HL-60 (cell line): ENCODE data around the gene BRINP3.

Experiments
- DNase-seq, 2 experiments: peaks; one replicate each; pipeline ENCODE4 v3.0.0-alpha.2; 2010 to 2020; ENCODE audit warnings: low read depth in 1 of 2, low spot score in 1 of 2
- H3K27ac ChIP-seq: fragments of 250-450 bp; sonication (Bioruptor Pico); replicated peaks from 2 replicates; pipeline ENCODE4 v1.5.1; 2020; ENCODE audit warnings: mild to moderate bottlenecking, moderate library complexity
- H3K27me3 ChIP-seq: fragments of 250-450 bp; sonication (Bioruptor Pico); 2 replicates; pipeline ENCODE4 v1.5.1; 2021; ENCODE audit warnings: mild to moderate bottlenecking, moderate library complexity; ENCODE audit not compliant: insufficient read depth, poor library complexity, severe bottlenecking
- H3K4me3 ChIP-seq: replicated peaks from 2 replicates; pipeline ENCODE4 v1.5.1; 2011; ENCODE audit warnings: mild to moderate bottlenecking, control low read depth, low read length; ENCODE audit not compliant: insufficient read depth
- GABPA ChIP-seq: IDR thresholded peaks from 2 replicates; pipeline ENCODE4 v1.6.1; 2012; ENCODE audit warnings: low read depth
- POLR2AphosphoS5 ChIP-seq: IDR thresholded peaks from 2 replicates; pipeline ENCODE4 v1.6.1; 2012; ENCODE audit warnings: low read depth
- SPI1 ChIP-seq: IDR thresholded peaks from 2 replicates; pipeline ENCODE4 v1.6.1; 2012; ENCODE audit warnings: low read depth, mild to moderate bottlenecking, borderline replicate concordance
- TF ChIP-seq, protein P1 (sequence below): IDR thresholded peaks from one replicate; pipeline ENCODE4 v1.5.1; 2011; ENCODE audit warnings: low read length, control low read depth, inconsistent platforms; ENCODE audit not compliant: insufficient read depth
- TF ChIP-seq, protein P2 (sequence below): IDR thresholded peaks from 2 replicates; pipeline ENCODE4 v1.6.1; 2012; ENCODE audit warnings: low read depth; ENCODE audit not compliant: insufficient replicate concordance

Gene BRINP3

DNA sequence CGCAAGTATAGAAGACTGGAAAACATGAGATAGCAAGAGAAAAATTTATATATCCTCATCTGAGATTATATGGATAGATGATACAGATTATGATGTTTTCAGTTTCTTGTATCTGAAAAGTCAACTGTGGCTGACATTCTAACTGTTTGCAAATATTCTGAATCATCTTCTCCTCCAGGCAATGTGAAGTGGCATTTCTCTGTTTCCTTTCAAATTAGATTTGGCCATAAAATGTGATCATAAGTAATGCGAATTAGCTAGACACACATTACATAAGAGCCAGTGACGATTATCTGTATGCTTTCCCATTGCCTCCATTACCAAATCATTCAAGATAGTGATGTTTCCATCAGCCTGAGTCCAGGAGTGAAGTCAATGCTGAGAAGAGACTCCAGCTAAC is 265.2 kb downstream of the BRINP3 start:
- no peak overlapping the region for H3K4me3 ChIP-seq
- H3K27ac ChIP-seq: no peak overlapping the region
- TF ChIP-seq SPI1 (no peak), POLR2AphosphoS5 (no peak), GABPA (no peak)
- TF ChIP-seq, protein P1, sequence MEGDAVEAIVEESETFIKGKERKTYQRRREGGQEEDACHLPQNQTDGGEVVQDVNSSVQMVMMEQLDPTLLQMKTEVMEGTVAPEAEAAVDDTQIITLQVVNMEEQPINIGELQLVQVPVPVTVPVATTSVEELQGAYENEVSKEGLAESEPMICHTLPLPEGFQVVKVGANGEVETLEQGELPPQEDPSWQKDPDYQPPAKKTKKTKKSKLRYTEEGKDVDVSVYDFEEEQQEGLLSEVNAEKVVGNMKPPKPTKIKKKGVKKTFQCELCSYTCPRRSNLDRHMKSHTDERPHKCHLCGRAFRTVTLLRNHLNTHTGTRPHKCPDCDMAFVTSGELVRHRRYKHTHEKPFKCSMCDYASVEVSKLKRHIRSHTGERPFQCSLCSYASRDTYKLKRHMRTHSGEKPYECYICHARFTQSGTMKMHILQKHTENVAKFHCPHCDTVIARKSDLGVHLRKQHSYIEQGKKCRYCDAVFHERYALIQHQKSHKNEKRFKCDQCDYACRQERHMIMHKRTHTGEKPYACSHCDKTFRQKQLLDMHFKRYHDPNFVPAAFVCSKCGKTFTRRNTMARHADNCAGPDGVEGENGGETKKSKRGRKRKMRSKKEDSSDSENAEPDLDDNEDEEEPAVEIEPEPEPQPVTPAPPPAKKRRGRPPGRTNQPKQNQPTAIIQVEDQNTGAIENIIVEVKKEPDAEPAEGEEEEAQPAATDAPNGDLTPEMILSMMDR: no peak
- TF ChIP-seq, protein P2, sequence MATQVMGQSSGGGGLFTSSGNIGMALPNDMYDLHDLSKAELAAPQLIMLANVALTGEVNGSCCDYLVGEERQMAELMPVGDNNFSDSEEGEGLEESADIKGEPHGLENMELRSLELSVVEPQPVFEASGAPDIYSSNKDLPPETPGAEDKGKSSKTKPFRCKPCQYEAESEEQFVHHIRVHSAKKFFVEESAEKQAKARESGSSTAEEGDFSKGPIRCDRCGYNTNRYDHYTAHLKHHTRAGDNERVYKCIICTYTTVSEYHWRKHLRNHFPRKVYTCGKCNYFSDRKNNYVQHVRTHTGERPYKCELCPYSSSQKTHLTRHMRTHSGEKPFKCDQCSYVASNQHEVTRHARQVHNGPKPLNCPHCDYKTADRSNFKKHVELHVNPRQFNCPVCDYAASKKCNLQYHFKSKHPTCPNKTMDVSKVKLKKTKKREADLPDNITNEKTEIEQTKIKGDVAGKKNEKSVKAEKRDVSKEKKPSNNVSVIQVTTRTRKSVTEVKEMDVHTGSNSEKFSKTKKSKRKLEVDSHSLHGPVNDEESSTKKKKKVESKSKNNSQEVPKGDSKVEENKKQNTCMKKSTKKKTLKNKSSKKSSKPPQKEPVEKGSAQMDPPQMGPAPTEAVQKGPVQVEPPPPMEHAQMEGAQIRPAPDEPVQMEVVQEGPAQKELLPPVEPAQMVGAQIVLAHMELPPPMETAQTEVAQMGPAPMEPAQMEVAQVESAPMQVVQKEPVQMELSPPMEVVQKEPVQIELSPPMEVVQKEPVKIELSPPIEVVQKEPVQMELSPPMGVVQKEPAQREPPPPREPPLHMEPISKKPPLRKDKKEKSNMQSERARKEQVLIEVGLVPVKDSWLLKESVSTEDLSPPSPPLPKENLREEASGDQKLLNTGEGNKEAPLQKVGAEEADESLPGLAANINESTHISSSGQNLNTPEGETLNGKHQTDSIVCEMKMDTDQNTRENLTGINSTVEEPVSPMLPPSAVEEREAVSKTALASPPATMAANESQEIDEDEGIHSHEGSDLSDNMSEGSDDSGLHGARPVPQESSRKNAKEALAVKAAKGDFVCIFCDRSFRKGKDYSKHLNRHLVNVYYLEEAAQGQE: no peak
- no peak for DNase-seq
- no peaks in the 10 kb centered on the region for H3K27me3 ChIP-seq

DNA sequence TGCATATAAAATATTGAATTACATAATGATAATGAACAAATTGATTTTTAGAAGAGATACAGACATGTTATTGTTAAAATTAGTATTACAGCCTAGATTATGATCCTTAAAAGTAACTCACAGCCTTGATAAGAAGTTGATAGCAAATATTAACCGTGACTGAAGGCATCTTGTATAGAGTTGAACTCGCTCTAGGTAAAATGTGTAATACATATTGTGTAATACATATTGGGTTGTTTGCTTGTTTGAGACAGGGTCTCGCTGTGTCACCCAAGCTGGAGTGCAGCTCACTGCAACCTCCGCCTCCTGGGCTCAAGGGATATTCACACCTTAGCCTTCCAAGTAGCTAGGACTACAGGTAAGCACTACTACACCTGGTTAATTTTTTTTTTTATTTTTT is 269.9 kb downstream of the BRINP3 start:
- TF ChIP-seq, protein P1: no peak
- TF ChIP-seq POLR2AphosphoS5 (no peak), GABPA (no peak), SPI1 (no peak)
- TF ChIP-seq, protein P2: no peak
- H3K4me3 ChIP-seq: no peak overlapping the region
- no peak for DNase-seq
- no peaks in the 10 kb centered on the region for H3K27me3 ChIP-seq
- no peak overlapping the region for H3K27ac ChIP-seq

DNA sequence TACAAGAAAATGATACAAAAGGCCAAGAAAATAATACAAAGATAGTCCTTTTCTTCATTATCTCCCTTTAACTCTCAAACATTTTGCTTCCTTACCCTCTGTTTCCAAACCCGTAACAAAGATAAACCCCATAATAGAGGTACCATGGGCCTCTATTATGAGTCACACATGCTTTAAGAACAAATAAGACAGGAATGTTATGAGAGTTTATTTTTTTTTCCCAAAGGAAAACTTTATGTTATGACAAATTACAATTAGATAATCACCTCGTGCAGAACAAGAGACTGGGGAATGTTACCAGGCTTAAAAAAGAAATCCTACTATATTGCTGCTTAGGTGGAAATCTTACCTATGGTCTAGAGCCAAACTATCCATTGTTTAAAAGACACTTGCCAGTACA is 272.0 kb downstream of the BRINP3 start:
- TF ChIP-seq POLR2AphosphoS5: no peak
- TF ChIP-seq GABPA: no peak
- no peak for TF ChIP-seq SPI1
- TF ChIP-seq, protein P1: no peak
- TF ChIP-seq, protein P2: no peak
- H3K4me3 ChIP-seq: no peak overlapping the region

More for the DNA sequence above, 272.0 kb downstream of the BRINP3 start:
- no peaks in the 10 kb centered on the region for H3K27me3 ChIP-seq
- H3K27ac ChIP-seq: no peak overlapping the region
- no peak for DNase-seq
